Measurements from ENCODE around the gene TOR2A.
"Not testable (repeated sequence)": the region's sequence is repeated elsewhere in the genome, so short reads cannot be mapped to it uniquely, and the experiment has no call there.

TOR2A gene

DNA sequence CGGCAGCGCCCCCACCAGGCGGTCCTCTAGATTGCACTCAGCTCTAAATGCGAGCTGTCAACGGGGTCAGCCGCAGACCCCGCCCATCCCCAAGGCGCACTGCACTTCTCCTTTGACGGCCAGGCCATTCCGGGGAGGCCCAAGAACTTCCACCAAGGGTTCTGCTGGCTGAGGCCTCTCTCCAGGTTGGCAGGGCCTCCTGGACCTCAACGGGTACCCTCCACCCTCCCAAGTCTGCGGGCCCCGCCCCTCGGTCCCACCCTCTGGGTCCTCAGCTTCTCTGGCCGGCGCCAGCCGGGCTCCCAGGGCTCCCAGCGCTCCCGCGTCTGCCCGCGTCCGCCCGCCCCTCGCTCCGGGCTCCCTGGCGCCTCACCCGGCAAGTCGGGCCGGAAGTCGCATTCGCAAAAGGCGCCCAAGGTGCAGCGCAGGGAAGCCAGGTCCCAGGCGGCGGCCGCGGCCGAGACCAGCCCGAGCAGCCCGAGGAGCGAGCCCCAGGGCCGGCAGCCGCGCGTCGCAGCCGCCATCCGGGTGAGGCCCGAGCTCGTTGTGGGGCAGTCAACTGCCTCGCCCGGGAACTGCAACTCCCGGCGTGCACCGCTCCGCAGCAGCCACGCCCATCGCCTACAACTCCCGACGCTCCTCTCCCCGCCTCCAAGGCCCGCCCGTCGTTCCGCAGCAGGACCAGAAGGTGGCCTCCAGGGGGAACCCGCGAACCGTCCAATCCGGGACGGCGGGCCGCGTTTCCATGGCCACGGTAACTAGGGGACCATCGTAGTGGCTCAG is at the start of gene TOR2A:
TSS of gene TOR2A (minus strand) at position 548 of the 783 bp plus-strand sequence. CDS start at position 524, 24 bp downstream.
- peak; percentile 97 for DNase-seq (ENCODE audit: low read depth, low spot score)

DNA sequence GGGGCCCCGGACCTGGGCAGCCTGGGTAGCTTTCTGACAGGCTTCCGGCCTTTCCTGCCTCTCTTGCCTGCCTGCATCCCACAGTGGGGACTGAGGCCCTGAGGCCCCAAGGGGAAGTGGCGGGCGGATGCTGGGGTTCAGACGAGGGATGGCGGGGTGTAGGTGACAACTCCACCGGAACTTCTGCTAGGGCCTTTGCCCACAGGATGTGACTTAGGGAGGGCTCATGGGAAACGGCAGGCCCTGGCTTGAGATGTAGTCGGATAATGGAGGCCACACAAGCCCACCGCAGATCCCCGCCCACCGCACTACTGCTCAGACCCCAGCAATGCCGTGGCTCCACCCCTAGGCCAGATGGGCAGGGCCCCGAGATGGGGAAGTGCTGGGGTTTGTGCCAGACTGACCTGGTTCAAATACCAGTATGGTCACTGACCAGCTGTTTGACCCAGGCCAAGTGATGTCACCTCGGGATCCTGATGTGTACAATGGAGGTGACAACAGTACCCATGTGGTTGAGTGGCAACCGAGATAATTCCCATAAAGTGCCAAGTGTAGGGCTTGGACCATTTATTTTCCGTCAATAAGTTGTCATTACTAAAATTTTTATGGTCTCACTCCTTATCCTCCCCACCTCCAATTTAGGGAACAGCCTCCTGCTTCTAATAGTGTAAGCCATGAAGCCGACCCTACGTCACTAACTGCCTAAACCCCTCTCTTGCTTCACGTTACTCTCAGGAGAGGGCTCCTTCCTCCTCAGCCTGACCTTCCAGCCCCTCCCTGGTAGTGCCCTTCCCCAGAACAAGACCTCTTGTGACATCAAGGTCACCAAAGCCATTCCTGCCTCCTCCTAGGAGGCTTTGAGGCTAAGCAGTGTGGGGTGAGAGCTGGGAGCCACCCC is 48.3 kb upstream of the TOR2A start:
- DNase-seq (ENCODE audit: low read depth, low spot score), result peak; percentile 46

DNA sequence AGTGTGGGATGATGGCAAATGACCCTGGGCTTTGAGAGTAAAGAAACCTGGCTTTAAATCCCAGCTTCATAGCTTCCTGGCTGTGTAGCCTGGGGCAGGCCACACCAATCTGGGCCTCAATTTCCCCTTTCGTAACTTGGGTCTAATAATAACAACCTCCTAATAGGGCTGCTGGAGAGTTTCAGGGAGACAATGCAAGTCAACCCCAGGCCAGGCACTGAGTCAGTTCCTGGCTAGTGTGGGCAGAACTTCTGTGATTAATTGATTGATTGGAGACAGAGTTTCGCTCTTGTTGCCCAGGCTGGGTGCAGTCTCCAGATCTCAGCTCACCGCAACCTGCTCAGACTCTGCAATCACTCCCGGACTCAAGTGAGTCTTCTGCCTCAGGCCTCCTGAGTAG is 46.7 kb upstream of the TOR2A start:
- DNase-seq (ENCODE audit: low read depth, low spot score), result no peak

DNA sequence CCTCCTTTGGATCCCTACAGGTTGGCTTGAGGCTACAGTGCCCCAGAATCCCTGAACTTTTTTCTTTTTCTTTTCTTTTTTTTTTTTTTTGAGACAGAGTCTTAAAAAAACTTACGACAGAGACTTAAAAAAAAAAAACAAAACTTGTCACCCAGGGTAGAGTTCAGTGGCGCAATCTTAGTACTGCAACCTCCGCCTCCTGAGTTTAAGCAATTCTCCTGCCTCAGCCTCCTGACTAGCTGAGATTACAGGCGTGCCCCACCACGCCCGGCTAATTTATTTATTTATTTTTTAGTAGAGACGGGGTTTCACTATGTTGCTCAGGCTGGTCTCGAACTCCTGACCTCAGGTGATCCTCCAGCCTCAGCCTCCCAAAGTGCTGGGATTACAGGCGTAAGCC is 45.8 kb upstream of the TOR2A start:
- not testable (repeated sequence) for DNase-seq (ENCODE audit: low read depth, low spot score)

DNA sequence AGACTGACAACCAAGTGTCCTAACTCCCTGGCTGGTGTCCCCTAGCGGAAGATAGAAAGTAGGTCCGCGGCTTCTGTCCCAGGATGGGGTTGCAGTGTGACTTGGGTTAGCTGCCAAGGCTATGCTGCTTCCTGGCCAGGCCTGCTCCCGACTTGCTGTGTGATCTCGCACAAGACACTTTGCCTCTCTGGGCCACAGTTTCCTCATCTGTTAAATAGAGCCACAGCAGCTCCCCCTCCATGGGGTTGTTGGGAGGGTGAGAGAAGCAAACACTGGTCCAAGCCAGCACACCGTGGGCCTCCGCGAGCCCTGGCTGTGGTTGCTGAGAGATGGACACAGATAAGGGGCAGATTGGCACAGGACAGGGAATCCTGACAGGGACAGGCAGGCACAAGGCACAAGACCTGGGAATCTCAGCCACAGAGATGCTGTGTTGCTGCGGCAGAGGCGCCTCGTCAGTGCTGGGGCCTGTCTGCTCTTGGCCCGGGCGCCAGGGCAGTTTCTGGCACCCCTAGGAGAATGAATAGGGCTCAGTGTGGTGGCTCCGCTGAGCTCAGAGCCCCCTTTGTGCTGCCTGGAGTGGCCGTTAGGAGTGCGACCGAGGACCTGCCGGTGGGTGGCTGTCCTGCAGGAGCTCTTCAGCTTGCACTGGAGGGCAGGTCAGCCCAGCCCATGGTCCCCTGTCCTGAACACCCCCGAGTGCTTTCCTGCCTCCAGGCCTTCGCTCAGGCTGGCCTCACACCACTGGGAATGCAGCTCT is 45.2 kb upstream of the TOR2A start:
- no peak for DNase-seq (ENCODE audit: low read depth, low spot score)

DNA sequence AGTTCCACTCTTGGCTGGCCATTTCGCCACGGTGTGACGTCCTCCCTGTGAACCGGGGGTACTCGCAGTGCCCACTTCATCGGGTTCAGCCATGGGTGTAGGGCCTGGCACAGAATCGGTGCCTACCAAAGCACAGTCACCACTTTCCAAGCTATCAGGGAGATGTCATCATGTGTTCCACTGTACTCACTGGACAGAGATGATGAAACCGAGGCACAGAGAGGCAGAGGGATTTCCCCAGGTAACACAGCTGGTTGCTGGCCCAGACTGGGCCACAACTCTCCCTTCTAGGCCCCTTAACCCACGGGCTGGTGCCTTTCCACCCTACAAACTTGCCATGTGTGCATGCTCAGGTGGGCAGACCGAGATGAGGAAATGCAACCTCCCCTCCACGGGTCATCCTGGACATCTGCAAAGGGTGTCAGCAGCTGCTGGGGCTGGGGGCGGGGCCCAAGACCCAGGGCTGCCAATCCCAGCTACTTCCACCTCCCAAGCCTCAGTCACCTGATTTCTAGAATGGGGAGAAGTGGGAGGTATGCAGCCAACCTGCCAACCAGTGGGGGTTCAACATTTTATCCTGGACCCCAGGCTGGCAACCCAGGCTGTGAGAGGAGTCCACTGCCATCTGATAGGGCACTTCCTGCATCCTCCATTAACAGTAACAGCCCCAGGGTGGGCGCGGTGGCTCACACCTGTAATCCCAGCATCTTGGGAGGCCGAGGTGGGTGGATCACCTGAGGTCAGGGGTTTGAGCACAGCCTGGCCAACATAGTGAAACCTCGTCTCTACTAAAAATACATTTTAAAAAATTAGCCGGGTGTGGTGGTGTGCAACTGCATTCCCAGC is 44.3 kb upstream of the TOR2A start:
- DNase-seq (ENCODE audit: low read depth, low spot score), result peak; percentile 36

DNA sequence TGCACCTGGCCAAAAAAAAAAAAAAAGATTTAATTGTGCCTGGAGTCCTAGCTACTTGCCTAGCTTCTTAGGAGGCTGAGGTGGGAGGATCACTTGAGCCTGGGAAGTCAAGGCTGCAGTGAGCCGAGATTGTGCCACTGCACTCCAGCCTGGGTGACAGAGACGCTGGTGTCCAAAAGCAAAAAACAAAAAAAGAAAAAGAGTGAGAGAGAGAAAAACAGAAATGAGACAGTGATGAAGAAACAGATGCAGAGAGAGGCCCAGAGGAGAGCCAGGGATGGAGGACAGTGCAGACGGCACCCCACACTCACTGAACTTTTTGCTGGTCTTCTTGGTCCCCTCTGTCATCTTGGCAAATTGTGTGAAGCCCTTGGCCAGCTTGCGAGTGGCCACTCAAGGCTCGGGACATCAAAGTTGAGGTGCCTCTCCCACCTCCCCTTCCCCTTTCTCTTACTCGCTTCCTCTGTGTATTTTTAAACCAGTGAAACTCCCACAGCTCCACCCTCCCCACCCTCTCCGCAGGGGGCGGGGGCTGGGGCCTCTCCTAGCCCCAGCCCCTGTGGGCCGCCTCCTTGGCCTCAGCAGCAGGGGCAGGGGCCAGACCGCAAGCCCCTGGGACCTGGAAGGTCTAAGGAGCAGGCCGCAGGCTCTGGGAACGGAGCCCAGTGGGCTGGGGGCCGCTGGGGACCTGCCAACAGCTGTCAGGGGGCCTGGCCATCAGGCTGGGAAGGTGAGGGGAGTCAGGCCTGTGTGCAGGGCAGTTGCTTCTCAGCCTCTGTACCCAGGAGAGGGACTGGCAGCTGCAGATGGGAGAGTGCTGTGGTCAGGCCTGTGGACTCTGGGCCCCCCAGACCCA is 43.4 kb upstream of the TOR2A start, which contains the start of gene SH2D3C:
TSS of gene SH2D3C (minus strand) at position 387 of the 856 bp plus-strand sequence. CDS start at position 348, 39 bp downstream.
- DNase-seq (ENCODE audit: low read depth, low spot score), result no peak

DNA sequence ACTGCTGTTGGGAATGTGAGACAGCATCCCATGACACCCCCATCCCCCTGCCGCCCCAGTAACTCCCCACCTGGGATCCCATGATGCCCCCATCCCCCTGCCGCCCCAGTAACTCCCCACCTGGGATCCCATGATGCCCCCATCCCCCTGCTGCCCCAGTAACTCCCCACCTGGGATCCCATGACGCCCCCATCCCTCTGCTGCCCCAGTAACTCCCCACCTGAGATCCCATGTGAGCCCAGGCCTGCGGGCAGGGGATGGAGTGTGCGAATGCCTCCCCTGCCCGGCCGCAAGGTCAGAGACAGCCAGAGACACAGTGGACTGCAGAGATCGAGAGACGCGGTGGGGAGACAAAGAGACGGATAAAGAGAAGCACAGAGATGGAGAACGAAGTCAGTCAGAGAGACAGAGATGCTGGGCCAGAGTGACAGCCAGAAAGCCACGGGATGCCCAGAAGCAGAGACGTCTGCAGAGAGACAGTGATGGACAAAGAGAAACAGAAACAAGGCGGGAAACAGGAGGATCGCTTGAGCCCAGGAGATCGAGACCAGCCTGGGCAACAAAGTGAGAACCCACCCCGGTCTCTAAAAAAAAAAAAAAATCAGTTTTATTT is 42.4 kb upstream of the TOR2A start:
- DNase-seq (ENCODE audit: low read depth, low spot score), result no peak

DNA sequence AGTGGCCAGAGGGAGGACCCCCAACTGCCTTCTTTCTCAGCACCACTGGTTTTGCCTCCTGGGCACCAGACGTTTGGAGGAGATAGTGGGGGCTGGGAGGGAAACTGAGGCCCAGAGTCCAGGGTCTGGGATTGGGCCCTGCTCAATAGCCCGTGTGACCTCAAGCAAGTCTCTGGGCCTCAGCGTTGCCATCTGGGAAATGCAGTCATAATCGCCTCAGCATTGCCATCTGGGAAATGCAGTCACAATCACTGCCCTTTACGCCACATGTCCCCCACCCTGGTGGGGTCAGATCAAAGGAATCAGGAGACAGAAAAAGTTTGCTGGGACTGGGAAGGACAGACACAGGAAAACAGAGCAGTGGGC is 41.8 kb upstream of the TOR2A start:
- DNase-seq (ENCODE audit: low read depth, low spot score), result no peak

DNA sequence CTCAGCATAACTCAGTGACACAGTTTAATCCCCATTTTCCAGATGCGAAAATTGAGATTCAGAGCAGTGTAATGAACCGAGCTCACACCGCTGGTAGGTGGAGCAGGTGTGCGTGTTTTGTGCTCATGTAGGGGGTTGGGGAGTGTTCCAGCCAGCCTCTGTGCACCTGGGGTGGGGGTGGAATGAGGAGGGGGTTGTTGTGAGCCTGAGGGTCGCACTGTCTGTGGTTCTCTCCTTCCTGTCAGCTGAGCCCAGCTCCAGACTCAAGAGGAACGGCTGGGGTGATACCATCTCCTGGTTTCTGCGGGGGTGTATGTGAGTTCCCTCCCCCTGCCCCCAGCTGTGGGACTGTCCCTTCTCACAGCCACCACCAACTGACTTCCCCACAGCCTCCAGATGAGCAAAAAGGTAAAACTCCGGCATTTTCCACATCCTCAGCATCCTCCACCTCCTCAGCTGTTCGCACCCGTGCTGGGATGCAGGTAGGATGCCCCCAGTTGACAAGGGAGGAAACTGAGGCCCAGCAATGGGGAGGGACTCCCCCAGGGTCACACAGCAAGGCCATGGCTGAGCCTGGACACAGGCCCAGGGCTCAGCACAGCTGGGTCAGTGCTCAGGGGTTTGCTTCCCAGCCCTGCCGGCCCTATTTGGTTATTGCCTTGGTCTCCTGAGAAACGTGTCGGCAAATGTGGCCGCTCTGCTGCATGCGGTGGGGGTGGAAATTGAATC is 41.3 kb upstream of the TOR2A start:
- no peak for DNase-seq (ENCODE audit: low read depth, low spot score)

DNA sequence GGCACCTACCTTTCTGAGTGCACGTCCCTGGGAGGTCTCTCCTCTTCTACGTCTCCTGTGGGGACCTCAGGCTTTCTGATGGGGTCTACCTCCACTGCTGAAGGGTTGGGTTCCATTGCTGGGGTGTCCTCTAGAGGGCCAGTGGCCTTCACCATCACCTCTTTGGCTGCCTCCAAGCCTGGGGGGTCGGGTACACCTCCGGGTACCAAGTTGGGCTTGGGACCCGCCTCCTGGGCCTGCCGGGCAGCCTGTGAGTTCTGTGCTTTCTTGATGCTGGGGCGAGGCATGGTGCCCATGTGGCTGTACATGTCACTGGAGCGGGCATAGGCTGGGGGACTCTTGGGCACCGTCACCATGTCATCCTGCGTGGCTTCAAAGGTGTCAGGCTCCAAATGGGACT is 38.9 kb upstream of the TOR2A start:
- no peak for DNase-seq (ENCODE audit: low read depth, low spot score)

DNA sequence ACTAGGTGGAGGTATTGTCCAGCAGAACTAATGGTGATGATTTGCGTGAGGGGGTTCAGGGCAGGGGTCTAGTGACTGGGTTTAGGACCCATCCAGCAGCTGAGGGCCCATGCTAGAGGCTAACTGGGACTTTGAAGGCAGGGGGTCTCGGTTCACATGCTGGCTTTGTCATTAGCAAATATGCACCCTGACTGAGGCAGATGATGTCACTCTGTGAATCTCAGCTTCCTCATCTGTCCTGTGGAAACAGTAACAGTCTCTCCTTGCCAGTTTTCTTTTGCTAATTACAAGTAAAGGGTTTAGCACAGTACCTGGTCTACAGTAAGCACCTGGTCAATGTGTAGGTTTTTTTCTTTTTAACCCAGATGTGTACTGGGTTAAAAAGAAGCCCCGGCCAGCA is 38.2 kb upstream of the TOR2A start:
- DNase-seq (ENCODE audit: low read depth, low spot score), result no peak

DNA sequence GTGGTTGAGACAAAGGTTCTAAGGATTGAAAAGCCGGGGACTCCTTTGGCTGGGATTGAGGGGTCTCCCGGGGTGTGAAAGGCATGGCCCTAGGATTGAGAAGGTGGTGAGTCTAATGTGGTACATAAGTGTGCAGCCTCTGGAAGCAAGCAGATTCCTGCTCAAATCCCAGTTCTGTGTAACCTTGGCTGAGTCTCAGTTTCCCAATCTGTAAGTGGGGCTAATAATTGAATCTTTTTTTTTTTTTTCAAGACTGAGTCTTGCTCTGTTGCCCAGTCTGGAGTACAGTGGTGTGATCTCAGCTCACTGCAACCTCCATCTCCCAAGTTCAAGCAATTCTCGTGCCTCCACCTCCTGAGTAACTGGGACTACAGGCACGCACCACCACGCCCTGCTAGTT is 37.5 kb upstream of the TOR2A start:
- no peak for DNase-seq (ENCODE audit: low read depth, low spot score)

DNA sequence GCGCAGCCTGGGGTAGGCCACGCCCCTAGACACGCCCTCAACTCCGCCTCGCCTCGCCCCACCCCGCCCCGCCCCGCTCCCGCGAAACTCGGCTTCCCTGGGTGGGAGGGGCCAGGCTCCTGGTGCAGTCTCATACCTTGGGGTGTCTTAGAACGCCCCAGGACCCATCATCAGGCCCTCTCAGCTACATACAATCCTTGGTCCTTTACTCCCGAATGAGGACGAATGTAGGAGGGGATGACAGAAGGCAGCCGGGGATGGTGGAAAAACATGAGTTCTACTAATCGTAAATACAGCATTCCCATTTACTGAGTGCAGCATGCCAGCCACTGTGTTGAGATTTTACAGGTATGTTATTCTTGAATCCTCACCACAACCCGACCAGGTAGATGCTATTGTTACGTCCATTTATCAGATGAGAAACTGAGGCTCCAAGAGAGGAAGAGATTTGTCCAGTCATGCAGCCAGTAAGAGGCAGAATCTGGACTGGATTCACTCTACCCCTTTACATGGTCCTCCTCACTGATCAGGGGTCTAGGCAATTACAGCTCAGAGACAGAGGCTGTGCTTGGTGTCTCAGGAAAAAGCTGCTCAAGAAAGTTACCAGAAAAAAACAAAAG is 36.6 kb upstream of the TOR2A start:
- no peak for DNase-seq (ENCODE audit: low read depth, low spot score)

DNA sequence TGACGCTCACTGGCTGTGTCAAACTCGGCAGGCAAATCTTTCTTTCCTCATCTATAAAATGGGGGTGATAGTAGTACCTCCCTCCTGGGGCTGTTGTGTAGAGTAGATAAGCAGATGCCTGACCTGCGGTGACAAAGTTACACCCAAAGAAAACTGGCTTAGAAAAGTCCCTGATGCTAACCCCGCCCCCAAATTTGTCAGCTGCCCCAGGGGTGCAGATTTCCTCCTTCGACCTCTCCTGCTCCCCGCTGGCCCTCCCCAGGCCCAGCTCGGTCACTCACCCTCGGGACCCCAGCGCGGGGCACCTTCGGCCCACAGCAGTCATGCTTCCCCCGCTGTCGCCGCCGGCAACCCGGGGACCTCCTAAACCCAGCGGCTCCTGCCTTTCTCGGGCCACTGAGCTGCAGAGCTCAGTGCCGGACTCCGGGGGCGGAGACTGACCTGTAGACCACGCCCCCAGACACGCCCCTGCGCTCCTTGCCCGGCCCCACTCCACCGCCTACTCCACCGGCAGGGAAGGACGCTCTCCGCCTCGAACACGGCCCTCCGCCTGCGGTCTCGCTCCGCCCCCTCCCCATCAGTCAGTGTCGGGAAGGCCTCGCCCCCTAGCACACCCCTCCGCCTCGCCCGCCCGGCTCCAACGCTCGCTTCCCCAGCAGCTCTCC is 35.9 kb upstream of the TOR2A start:
- DNase-seq (ENCODE audit: low read depth, low spot score), result peak; percentile 82

DNA sequence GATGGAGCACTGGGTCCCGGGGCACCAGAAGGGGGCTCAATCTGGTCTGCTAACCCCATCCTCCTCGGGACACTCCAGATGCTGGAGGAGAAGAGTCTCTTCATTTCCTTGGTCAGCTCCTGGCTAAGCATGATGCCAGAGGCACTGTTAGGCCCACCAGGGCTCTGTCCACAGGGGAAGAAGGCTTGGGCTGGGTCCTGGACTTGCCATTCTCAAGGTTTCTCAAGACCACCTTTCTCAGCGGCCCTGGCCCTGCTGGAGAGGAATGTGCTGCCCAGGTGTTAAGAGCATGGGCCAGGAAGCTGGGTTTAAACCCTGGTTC is 35.5 kb upstream of the TOR2A start:
- DNase-seq (ENCODE audit: low read depth, low spot score), result no peak

DNA sequence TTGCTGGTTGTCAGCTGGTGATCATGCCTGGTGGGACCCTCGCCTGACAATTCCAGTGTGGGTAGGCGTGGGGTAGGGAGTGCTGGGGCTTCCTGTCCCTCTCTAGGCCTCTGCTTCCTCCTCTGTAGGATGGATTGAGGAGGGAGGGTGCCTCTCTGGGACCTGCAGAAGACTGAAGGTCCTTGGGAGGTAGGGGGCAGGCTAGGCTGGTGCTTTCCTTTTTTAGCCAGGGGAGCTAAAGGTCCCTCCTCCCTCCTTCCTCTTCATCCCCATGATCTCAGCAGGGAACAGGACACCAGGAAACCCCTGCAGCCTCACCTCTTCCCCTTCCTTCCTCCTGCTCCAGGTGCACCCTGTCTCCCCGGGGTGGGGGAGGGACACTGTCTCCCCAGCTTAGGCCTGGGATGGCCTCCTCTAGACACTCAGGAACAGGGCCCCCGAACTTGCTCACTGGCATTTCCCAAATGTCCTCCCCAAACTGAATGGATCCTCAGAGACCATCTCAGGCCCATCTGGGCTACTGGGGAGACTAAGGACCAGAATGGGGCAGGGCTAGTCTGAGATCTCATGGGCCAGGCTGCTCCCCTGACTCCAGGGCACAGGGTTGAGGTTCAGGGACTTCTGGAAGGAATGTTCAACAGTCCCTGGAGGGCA is 35.0 kb upstream of the TOR2A start:
- no peak for DNase-seq (ENCODE audit: low read depth, low spot score)

DNA sequence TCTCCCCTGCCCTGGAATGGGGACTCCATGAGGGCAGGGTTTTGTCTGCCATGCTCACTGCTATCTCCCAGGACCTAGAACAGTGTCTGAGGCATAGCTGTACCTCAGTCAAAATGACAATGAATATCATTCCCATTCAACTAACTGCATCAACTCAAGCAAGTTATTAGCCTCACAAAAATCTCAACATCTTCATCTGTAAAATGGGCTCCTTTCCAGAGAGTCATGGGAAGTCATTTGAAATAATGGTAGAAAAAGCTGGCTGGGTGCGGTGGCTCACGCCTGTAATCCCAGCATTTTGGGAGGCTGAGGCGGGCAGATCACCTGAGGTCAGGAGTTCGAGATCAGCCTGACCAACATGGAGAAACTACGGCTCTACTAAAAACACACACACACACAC is 34.0 kb upstream of the TOR2A start:
- DNase-seq (ENCODE audit: low read depth, low spot score), result no peak

Measured in activated CD4-positive, CD25-positive, alpha-beta regulatory T cell treated with anti-CD3 and anti-CD28 coated beads, Interleukin-2, amount 50 U/mL, for 16 hours (primary cell).